Stimulated activated CD8-positive, alpha-beta memory T cell treated with anti-CD3 and anti-CD28 coated beads, Interleukin-15, amount 100 ng/mL, for 48 hours (primary cell): ENCODE results near the gene CPZ.

Source experiments
- DNase-seq, 2 donors: peaks; one replicate each; pipeline ENCODE4 v3.0.0-alpha.2; 2020; ENCODE audit warnings: low read depth in 2 of 2

CPZ gene

GRCh38 chr4:8580321-8581093 lies 12.1 kb upstream of the CPZ start, which contains the start of gene GPR78:
TSS of gene GPR78 (plus strand) at chr4:8580392. CDS start at chr4:8580983, 591 bp downstream.
- DNase-seq = peak; percentile 3 to 15

- no peak for DNase-seq
Observed at GRCh38 chr4:8581094-8581861, 11.3 kb upstream of the CPZ start.

GRCh38 chr4:8582016-8582415 lies 10.5 kb upstream of the CPZ start:
- DNase-seq = no peak

- DNase-seq = no peak
Observed at GRCh38 chr4:8582436-8582835, 10.1 kb upstream of the CPZ start.

- no peak for DNase-seq
Observed at GRCh38 chr4:8582941-8583654, 9.5 kb upstream of the CPZ start.

- DNase-seq = no peak
Observed at GRCh38 chr4:8583655-8584025, 8.9 kb upstream of the CPZ start.

- no peak for DNase-seq
Observed at GRCh38 chr4:8585186-8585585, 7.4 kb upstream of the CPZ start.

GRCh38 chr4:8585721-8586212 lies 6.8 kb upstream of the CPZ start:
- no peak for DNase-seq

- no peak for DNase-seq
Observed at GRCh38 chr4:8586246-8586645, 6.3 kb upstream of the CPZ start.

GRCh38 chr4:8586671-8587468 lies 5.7 kb upstream of the CPZ start:
- no peak for DNase-seq

GRCh38 chr4:8587469-8588195 lies 4.9 kb upstream of the CPZ start:
- DNase-seq = no peak

- no peak for DNase-seq
Observed at GRCh38 chr4:8588196-8588470, 4.4 kb upstream of the CPZ start.

GRCh38 chr4:8589336-8589735 lies 3.2 kb upstream of the CPZ start:
- no peak for DNase-seq

- no peak for DNase-seq
Observed at GRCh38 chr4:8589823-8590545, 2.6 kb upstream of the CPZ start.

GRCh38 chr4:8590546-8590880 lies 2.1 kb upstream of the CPZ start:
- no peak for DNase-seq

GRCh38 chr4:8591114-8591513 lies 1.5 kb upstream of the CPZ start:
- DNase-seq = no peak

- no peak for DNase-seq
Observed at GRCh38 chr4:8591626-8592365, 769 bp upstream of the CPZ start.

- no peak for DNase-seq
Observed at GRCh38 chr4:8593264-8594096, 915 bp downstream of the CPZ start.
